Smooth muscle cell (in vitro differentiated cells): ENCODE results near the gene EYS. TPM values are rescaled to one million over a fixed set of nuclear protein-coding genes. Genes with fewer than 3 reads are reported as not detected.

ENCODE experiments used
- DNase-seq: peaks from one replicate; lab custom pipeline; 2025; ENCODE audit not compliant: unreplicated experiment; lab: John Stamatoyannopoulos, UW
- H2AFZ ChIP-seq: fragments of 200-600 bp; sonication (generic); 2 replicates; pipeline ENCODE4 v1.6.0; 2016; ENCODE audit warnings: antibody characterized with exemption, low read depth, mild to moderate bottlenecking
- H3F3A ChIP-seq: fragments of 200-600 bp; sonication (generic); 2 replicates; pipeline ENCODE4 v1.6.0; 2017; ENCODE audit warnings: antibody characterized with exemption, low read depth
- H3K27ac ChIP-seq: fragments of 200-600 bp; sonication (generic); 2 replicates; pipeline ENCODE4 v1.5.1; 2016; ENCODE audit warnings: low read depth, mild to moderate bottlenecking
- H3K27me3 ChIP-seq: fragments of 200-600 bp; sonication (generic); 2 replicates; pipeline ENCODE4 v1.6.1; 2016; ENCODE audit warnings: low read depth, mild to moderate bottlenecking
- H3K36me3 ChIP-seq: fragments of 200-600 bp; sonication (generic); 2 replicates; pipeline ENCODE4 v1.5.1; 2016; ENCODE audit warnings: low read depth
- H3K4me1 ChIP-seq: fragments of 200-600 bp; sonication (generic); 2 replicates; pipeline ENCODE4 v1.5.1; 2016; ENCODE audit warnings: low read depth
- H3K4me2 ChIP-seq: fragments of 200-600 bp; sonication (generic); 2 replicates; pipeline ENCODE4 v1.6.0; 2016; ENCODE audit warnings: mild to moderate bottlenecking
- H3K4me3 ChIP-seq: fragments of 200-600 bp; sonication (generic); 2 replicates; pipeline ENCODE4 v1.5.1; 2016; ENCODE audit warnings: mild to moderate bottlenecking
- H3K79me2 ChIP-seq: fragments of 200-600 bp; sonication (generic); 2 replicates; pipeline ENCODE4 v1.6.0; 2016; ENCODE audit warnings: low read depth, mild to moderate bottlenecking
- H3K9ac ChIP-seq: fragments of 200-600 bp; sonication (generic); 2 replicates; pipeline ENCODE4 v1.6.0; 2016; ENCODE audit warnings: low read depth
- H3K9me3 ChIP-seq: fragments of 200-600 bp; sonication (generic); replicated peaks from 2 replicates; pipeline ENCODE4 v1.5.1; 2016; ENCODE audit warnings: low read depth
- H4K20me1 ChIP-seq: fragments of 200-600 bp; sonication (generic); 2 replicates; pipeline ENCODE4 v1.6.0; 2016; ENCODE audit warnings: low read depth
- WGBS: methylation state at CpG from one replicate; pipeline ENCODE4 v1.1.7; 2016; ENCODE audit warnings: low lambda C conversion rate; 5-methylcytosine and 5-hydroxymethylcytosine counted together
- polyA plus RNA-seq: library from polyadenylated mRNA; unstranded; fragments of >200 nt; fragmentation: Nextera tagmentation; extraction: Ambion mirVana; gene quantifications from 2 replicates; pipeline ENCODE4 v1.2.1, GENCODE V29; 2016
- total RNA-seq: library from RNA; depleted of rRNA; stranded (reverse); fragments of >200 nt; gene quantifications from 2 replicates; pipeline ENCODE4 v1.2.3, GENCODE V29; 2014
- TF ChIP-seq, protein P1 (sequence below): fragments of 200-600 bp; sonication (generic); IDR thresholded peaks from 2 replicates; pipeline ENCODE4 v1.5.1; 2017; ENCODE audit warnings: borderline replicate concordance, mild to moderate bottlenecking, antibody characterized with exemption; ENCODE audit not compliant: insufficient read depth, poor library complexity, severe bottlenecking

EYS gene
- total and polyA plus RNA-seq, 2 experiments from 2014 or later, result 0.07 to 0.18 TPM

- Histone ChIP-seq H3K9ac (peak overlapping the region; percentile 3), H3K36me3 (no peaks in the 10 kb centered on the region), H3K9me3 (no peaks in the 10 kb centered on the region), H3K4me2 (peak overlapping the region; percentile 40), H3K27ac (peak overlapping the region; percentile 54), H3F3A (no peaks in the 10 kb centered on the region), H3K79me2 (no peaks in the 10 kb centered on the region), H4K20me1 (no peaks in the 10 kb centered on the region), H2AFZ (peak overlapping the region; percentile 38), H3K4me3 (no peak overlapping the region), H3K27me3 (no peaks in the 10 kb centered on the region), H3K4me1 (peaks cover 7% of the 10 kb centered on the region)
- 59% methylated on average over 3 of the region's 3 CpGs for WGBS
- DNase-seq, result no peak
- TF ChIP-seq, protein P1, sequence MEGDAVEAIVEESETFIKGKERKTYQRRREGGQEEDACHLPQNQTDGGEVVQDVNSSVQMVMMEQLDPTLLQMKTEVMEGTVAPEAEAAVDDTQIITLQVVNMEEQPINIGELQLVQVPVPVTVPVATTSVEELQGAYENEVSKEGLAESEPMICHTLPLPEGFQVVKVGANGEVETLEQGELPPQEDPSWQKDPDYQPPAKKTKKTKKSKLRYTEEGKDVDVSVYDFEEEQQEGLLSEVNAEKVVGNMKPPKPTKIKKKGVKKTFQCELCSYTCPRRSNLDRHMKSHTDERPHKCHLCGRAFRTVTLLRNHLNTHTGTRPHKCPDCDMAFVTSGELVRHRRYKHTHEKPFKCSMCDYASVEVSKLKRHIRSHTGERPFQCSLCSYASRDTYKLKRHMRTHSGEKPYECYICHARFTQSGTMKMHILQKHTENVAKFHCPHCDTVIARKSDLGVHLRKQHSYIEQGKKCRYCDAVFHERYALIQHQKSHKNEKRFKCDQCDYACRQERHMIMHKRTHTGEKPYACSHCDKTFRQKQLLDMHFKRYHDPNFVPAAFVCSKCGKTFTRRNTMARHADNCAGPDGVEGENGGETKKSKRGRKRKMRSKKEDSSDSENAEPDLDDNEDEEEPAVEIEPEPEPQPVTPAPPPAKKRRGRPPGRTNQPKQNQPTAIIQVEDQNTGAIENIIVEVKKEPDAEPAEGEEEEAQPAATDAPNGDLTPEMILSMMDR, result no peak
Measured at GRCh38 chr6:65110031-65110430, 597.0 kb downstream of the EYS start.

- Histone ChIP-seq H3K9ac (no peak overlapping the region), H3K27me3 (no peaks in the 10 kb centered on the region), H3K4me3 (no peak overlapping the region), H3K9me3 (no peaks in the 10 kb centered on the region), H3K4me1 (no peaks in the 10 kb centered on the region), H2AFZ (peak overlapping the region; percentile 41), H3F3A (no peaks in the 10 kb centered on the region), H4K20me1 (no peaks in the 10 kb centered on the region), H3K36me3 (no peaks in the 10 kb centered on the region), H3K79me2 (no peaks in the 10 kb centered on the region), H3K27ac (no peak overlapping the region), H3K4me2 (no peak overlapping the region)
- DNase-seq, result no peak
- 36% methylated on average over 1 of the region's 1 CpG for WGBS
- TF ChIP-seq, protein P1, result no peak
Measured at GRCh38 chr6:65098349-65098748, 608.7 kb downstream of the EYS start.

DNA sequence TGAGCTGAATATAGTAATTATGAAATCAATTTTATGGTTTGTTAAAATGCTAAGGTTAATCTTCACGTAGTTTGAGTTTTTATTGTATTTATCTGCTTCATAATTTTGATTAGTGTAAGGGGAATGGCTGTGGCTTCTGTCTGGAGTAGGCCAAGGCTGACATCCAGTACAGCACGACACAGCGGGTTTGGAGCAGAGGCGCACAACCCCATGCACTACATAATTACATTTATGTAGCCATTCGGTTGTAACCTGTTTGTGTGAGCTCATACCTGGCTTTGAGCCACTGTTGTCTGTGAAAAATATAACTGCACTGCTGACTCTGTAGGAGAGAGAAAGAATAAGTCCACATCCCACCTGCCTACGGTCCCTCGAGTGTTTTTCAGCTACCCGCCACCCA, 615.5 kb downstream of the EYS start:
- no peak overlapping the region for H3K9ac ChIP-seq
- no peak for DNase-seq
- no peak overlapping the region for H3K4me3 ChIP-seq
- TF ChIP-seq, protein P1, result no peak
- H3K4me2 ChIP-seq, result no peak overlapping the region
- no peaks in the 10 kb centered on the region for H3K36me3 ChIP-seq
- H3K27me3 ChIP-seq, result no peaks in the 10 kb centered on the region
- no peaks in the 10 kb centered on the region for H4K20me1 ChIP-seq
- H3K79me2 ChIP-seq, result no peaks in the 10 kb centered on the region
- H3K9me3 ChIP-seq, result no peaks in the 10 kb centered on the region
- 94% methylated on average over 8 of the region's 8 CpGs for WGBS
- no peak overlapping the region for H3K27ac ChIP-seq
- H3K4me1 ChIP-seq, result no peaks in the 10 kb centered on the region
- no peak overlapping the region for H2AFZ ChIP-seq
- H3F3A ChIP-seq, result no peaks in the 10 kb centered on the region

DNA sequence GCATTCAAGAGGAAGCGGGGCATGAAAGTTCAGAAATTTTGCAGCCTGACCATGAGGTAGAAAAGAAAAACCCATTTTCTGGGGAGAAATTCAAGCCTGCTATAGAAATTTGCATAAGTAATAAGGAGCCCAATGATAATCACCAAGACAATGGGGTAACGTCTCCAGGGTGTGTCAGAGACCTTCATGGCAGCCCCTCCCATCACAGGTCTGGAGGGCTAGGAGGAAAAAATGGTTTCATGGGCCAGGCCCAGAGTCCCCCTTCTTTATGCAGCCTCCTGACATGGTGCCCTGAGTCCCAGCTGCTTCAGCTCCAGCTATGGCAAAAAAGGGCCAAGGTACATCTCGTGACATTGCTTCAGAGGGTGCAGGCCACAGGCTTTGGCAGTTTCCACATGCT, 618.5 kb downstream of the EYS start:
- H3K36me3 ChIP-seq, result no peaks in the 10 kb centered on the region
- TF ChIP-seq, protein P1, result no peak
- no peaks in the 10 kb centered on the region for H4K20me1 ChIP-seq
- H3K4me2 ChIP-seq, result no peak overlapping the region
- H3F3A ChIP-seq, result no peaks in the 10 kb centered on the region
- H3K27ac ChIP-seq, result no peak overlapping the region
- H2AFZ ChIP-seq, result no peak overlapping the region
- H3K4me1 ChIP-seq, result no peaks in the 10 kb centered on the region
- H3K9ac ChIP-seq, result no peak overlapping the region
- no peaks in the 10 kb centered on the region for H3K79me2 ChIP-seq
- whole genome bisulfite sequencing, result 89% methylated on average over 3 of the region's 3 CpGs
- no peak overlapping the region for H3K4me3 ChIP-seq
- DNase-seq, result no peak
- H3K27me3 ChIP-seq, result no peaks in the 10 kb centered on the region
- no peaks in the 10 kb centered on the region for H3K9me3 ChIP-seq
